GM19397 (cell line): ENCODE data around the gene NPAS3.

Experiments
- ATAC-seq: cut with Tn5 transposase; IDR thresholded peaks from one replicate; pipeline ENCODE4 v1.9.1; 2021; ENCODE audit warnings: mild to moderate bottlenecking, moderate library complexity; ENCODE audit not compliant: unreplicated experiment

Gene NPAS3

DNA sequence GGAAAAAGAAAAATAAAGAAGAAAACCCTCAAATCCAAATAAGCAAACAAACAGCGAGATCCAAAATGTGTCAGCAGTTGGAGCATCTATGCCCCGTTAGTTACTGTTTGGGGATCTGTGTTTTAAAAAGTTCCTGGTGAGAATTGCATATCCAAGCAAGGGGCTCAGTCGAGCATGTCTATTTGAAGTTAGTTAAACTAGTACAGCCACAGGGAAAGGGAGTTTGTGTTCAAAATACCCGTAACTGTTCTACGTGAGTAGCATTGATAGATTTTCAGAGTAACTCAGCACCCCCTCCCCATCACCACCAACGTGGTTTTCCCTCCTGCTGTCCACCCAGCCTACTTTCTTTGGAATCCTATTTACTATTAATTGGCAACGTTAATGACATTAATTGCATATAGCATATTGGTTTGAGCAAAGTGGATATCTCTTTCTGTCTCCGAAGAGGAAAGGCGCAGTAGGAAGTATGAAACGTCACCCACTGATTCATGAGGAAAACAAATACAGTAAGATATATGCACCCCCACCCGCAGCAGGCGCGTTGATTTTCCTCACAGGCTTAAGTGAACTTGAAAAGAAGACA lies 1.5 kb downstream of the NPAS3 start:
- ATAC-seq, result no peak

DNA sequence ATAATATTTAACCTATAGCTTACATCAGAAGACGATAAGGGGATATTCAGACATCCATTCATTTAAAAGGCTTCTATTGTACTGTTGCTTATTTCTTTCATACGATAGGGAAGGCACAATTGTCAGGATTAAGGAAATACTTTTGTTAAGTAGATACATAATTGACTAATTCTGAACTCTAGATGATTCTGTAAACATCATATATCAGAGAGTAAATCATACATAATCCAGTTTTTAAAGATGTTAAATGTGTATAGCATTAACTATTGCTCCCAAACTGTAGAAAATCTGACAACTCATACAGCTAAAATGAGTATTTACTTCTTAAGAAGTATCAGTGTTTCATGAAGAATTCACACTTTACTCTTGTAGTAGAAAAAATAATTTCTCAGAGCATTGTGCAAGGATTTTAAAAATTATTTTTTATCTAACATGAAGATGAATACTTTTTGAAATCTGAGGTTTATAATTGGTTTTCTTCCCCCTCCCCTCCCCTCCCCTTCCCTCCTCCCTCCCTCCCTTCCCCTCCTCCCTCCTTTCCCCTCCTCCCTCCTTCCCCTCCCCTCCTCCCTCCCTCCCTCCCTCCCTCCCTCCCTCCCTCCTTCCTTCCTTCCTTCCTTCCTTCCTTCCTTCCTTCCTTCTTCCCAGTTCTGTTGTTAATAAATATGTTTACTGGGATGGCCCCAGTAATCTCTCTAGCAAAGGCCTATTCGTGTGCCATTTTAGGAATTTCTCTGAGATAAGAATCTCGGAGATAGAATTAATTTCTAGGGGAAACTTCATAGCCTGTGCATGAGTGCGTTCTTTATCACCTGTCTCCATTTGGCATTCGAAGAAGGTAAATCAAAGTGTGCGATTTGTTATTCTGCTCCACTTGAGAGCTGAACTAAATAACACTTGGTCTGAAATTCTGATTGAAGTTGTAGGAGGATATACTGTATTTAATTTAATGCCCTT lies 2.3 kb downstream of the NPAS3 start:
- ATAC-seq, result no peak

DNA sequence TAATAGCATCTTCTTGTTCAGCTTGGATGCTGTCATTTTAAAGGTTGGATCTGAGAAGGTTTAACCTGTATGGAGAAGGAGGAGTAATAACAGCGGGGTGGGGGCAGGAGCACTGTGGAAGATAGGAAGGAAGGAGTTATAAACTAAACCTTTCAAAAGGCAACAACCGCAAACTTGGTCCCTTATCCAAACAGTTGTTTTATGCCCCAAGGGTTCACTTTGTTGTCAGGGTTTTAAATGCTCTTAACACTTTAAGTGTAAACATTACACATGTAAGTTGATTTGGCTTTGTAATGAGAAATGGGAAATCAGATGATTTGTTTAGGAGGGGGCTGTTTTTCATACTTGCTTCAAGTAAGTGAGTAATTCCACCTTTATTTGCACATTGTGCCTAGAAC lies 3.0 kb downstream of the NPAS3 start:
- ATAC-seq, result no peak

DNA sequence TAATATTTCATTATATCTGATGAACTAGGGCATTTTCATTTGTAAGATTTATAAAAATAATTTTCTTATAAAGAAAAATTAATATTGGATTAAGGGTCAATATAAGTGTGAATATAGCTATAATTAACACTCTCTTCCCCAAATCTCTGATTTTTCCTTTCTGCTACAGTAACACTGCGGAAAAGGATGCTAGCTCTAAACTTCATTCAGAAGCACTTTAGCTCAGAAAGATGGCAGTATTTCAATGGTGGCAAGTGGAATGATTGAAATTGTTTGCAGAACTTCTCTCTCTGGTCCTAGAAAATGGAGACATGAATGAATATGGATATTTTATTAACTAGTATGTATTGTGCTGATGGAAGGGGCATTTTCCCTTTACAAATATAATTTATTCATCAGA lies 8.4 kb downstream of the NPAS3 start:
- ATAC-seq, result no peak

DNA sequence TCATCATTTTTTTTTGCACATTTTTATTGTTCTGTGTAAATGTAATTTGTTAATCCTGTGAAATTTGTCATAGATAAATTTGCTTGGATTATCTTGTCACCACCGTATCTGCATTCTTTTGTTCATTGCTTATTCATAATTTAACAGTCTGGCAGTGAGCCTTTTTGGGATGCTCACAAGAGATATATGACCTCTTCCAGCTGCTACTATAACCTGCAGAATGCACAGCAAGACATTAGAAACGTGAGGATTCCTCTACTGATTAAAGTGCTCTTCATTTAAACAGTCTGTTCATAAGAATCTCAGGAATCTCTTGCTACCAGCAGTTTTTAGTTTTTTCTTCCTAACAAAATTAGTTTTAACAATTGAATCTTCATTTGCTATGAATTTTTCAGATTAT lies 9.1 kb downstream of the NPAS3 start:
- ATAC-seq, result no peak

DNA sequence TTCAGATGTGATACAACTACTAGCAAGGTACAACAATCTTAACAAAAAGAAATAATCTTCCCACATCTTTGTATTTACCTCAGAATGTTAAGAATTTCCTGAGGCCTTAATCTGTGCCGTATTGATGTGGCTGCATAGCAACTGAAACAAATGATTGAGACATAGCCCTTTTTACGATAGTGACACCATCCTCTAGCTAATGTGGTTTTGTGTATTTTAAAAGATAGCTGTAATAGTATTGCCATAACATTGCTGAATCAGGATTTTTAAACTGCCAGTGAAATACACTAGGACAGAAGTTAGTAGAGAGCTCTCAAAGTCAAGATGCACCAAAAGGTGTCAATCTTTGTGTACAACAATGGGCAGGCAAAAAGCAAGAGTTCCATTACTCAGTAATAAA lies 11.9 kb downstream of the NPAS3 start:
- no peak for ATAC-seq

DNA sequence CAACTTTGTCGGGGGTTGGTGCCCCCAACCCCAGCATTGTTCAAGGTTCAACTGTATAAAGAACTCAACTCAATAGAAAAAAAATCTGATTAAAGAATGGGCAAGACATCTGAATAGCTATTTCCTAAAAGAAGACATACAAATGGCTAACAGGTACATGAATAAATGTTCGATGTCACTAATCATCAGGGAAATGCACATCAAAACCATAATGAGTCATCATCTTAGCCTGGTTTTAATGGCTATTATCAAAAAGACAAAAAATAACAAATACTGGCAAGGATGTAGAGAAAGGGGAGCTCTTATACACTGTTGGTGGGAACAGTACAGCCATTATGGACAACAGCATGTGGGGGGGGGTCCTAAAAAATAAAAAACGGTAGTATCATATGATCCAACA lies 28.7 kb downstream of the NPAS3 start:
- ATAC-seq, result no peak

DNA sequence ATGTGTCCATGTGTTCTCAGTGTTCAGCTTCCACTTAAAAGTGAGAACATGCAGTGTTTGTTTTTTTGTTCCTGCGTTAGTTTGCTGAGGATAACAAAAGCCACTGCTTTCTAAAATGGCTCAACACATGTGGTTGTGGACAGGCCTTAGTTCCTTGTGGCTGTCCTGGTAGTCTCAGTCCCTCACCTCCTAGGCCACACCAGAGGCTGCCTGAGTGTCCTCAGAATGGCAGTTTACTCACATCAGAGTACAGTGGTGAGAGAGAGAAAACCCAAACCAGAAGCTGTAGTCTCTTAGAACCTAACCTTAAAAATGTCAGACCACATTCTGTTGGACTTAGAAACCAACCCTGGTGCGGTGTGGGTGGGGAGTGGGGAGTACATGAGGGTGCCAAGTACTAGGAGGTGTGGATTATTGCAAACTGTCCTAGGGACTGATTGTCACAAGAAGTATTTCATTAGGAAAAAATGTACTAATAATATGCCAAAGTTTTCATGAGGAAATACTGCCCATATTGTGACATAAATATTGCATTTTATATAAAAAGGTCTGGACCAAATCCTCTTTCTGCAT lies 30.4 kb downstream of the NPAS3 start:
- no peak for ATAC-seq

DNA sequence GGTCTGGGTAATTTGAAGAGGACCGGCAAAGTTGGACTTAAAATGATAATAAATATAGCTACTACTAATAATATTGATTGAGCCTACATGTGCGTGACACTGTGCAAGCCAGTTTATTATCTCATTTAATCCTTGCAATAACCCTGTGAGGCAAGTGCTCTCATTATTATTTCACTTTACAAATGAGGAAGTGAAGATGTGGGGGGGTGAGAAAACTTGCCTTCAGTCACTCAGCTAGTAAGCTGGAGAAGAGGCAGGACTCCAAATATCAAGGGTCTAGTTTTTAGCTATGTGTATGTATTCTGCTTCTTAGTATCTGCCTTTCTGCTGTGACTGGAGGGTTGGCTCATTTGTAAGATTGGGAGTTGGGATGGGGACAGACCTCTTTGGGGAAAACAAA lies 39.2 kb downstream of the NPAS3 start:
- ATAC-seq, result no peak

DNA sequence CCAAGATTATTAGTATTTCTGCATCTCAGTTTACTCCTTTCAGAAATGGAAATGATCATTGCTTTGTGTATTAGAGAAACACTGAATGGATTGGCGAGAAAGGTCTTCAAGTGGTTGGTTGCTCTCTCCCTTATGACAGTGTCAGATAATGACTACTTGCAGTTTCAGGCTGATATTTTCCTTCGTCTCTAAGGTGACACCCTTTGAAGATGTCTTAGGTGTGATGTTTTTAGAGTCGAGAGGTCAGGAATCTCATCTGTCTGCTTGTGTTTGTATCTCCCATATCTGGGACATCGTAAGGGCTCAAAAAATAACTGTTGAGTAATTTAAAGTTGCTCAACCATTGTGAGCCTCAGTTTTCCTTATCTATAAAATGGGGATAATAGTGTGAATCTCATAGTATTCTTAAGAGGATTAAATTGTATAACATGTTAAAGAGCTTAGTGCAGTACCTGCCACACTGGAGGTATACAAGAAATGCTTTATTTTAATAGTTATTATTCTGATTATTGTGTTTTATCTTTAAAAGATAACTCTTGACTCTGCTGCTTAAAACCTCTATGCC lies 40.1 kb downstream of the NPAS3 start:
- no peak for ATAC-seq

DNA sequence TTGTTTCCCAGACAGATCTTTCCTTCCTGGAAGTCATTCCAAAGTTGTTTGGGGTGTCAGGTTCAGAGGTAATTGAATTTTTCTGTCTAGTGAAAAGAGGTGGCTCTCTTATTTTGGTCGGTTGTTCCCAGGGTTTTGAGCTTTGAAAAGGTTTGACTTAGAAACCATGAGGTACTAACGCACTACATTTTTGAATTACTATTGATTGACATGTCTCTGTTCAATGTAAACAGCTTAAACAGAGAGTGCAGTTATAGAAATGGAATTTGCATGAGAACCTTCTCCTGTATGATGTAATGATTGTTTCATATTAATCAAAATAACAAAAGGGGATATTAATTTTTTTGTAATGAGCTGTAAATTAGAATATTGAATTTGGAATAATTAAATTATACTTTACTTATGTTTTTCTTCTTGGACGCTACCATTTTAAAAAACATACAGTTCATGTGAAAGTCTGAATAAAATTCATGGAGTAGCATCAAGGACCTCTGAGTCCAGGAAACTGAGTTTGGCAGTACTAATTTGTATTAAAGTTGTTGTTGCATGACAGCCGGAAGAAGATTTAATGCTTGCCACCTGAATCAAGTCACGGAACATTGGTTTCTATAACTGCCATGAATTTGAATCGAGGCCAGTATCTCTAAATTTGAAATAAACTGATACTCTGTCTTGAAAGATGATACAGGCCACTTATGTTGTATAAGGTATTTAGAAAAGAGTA lies 41.7 kb downstream of the NPAS3 start:
- ATAC-seq, result no peak

DNA sequence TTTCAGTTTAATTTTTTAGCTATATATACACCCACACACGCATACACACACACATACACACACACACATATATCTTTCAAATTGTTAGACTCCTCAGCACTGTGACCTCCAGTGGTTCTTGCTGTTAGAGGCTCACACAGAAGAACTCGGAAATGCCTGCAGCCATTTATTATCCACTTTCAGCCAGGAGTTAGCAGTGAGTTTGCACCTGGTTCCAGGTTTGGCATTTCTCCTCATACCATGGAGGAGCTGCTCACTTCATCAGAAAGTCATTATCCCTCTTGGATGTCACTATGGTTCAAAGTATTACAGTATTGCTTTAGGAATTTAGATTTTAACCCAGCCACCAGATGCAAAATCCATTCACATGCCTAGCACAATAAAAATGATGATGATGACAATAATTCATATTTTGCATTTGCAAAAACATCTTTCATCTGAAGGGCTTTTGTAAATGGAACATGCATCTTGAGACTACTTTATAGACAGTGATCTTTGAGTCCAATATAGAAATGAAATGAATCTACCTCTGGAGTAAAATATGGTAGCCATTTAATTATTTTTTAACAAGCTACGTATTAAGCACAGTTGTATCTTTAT lies 42.3 kb downstream of the NPAS3 start:
- no peak for ATAC-seq

DNA sequence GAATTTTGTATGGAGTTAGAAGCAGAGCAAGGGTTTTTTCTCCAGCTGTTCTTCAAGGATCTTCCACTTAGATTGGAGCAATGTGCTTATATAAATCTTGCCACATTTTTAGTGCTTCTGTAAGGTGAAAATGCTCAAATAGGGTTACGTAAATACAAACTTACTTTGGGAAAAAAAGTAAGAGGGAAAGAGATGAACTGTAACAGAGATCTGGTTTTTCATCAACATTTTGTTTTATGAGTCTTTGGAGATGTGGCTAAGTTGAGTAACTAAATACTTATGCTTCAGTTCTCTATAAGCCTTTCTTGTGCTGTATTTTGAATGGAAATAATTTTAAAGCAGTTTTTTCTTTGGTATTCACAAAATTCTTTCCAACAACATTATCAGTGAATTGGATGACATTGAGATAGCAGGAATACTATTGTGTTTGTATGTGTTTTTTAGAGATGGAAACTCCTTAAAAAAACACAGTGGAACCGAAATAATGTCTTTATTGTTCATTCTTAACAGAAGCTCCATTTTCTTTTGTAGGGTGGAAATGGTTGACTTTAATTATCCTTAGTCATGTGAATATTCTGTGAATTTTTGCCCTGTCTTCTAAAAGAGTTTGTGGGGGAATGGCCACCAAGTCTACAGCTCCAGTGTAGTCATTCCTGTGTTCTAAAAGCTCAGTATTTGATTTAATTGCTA lies 45.7 kb downstream of the NPAS3 start:
- ATAC-seq, result no peak

DNA sequence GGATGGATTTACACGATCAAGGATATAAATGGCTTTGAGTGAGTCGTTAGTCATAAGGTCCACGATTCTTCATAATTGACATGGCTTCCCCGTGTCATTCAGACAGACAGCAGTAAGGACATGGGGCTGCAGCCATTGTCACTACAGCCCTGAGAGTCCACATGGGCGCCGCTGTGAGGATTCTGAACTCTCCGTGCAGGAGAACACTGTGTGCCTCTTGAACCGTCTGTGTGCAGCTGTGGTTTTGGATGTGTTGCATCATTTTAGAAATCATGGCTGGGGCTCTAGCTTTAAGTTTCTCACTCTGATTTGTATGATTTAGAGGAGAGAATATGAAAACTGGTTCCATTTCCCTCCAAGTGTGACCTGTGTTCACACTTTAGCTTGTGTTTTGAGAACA lies 47.2 kb downstream of the NPAS3 start:
- no peak for ATAC-seq

DNA sequence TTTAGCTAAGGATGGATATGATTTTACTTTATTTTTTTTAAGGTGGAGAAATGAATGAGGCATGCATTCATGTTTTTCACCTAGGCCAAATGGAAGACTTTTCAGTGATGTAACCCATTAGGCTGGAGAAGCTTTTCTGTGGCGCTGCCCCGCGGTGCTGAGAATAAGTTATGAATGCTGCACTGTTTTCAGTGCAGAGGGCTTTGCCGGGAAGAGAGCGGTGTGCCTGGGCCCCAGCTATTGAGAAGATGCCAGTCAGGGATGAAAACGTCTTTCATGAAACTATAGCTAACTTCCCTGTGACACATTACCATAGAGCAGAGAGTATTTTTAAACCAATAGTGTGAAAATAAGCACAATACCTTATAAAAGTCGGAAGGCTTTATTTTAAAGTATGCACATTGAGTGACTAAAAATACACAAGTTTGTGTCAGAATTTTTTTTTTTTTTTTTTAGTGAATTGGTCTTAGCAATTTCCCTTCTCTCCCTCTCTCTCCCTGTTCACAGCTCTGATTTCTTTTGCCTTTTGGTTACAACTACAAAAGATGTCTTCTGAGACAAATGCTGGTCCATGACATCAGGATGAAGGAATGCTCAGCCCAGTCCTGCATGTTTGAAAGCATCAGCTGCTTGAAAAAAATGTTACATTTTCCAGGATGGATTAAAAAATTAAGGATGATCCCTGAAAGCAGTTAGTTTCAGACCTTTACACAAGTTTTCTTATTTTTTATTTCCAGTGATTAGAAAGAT lies 48.3 kb downstream of the NPAS3 start:
- no peak for ATAC-seq

DNA sequence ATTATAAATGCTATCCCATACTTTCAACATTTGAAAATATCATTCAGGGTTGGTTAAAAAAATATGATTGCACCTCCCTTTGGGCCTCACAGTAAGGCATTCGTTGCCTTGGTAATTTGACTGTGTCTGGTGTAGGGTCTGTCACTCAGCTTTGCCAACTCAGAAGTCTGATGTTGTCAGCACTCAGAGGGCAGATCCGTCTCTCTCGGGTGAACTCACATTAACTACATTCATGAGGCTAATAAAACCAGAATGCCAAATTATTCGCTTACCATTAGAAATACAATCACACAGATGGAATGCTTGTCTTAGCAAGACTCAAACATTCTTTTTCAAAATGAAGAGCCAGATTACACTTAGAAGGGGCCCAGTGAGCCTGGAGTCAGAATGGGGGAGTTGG lies 53.0 kb downstream of the NPAS3 start:
- no peak for ATAC-seq

DNA sequence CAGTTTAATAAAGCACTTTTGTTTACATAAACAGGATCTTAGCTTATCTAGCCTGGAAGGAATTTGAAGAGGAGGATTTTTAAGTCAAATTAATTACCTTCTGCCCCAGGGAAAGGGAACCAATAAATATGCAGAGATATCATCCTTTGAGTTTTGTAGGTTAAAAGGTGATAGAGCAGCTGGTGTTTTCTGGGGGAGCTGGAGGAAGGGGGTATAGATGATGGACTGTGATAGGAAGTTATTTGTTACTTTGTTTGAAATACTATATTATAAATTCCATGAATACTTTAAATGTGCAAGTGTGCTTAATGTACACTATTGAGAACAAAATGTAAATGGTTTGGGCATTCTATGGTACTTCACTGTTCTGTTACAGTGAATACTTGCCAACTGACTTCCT lies 55.2 kb downstream of the NPAS3 start:
- no peak for ATAC-seq

DNA sequence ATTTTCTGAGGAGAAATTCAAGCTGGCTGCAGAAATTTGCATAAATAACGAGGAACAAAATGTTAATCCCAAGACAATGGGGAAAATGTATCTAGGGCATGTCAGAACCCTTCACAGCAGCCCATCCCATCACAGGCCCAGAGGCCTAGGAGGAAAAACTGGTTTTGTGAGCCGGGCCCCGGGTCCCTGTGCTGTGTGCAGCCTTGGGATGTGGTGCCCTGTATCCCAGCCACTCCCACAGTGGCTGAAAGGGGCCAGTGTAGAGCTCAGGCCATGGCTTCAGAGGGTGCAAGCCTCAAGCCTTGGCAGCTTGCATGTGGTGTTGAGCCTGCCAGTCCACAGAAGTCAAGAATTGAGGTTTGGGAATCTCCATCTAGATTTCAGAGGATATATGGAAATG lies 57.7 kb downstream of the NPAS3 start:
- no peak for ATAC-seq

DNA sequence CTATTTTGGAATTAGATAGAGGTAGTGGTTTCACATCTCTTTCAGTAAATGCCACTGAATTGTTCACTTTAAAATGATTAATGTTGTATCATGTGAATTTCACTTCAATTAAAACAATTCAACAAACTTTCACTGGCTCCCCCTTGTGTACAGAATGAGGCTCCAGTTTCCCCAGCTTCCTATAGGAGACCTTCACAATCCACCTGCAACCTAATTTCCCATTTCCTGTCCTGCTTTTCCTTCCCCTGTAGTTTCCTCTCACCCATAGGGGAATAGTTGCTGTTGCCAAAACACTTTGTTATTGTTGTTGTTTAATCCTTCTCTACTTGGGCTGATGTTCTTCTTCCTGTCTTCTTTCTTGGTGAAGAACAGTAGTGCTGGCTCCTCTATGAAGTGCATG lies 59.8 kb downstream of the NPAS3 start:
- ATAC-seq, result no peak

DNA sequence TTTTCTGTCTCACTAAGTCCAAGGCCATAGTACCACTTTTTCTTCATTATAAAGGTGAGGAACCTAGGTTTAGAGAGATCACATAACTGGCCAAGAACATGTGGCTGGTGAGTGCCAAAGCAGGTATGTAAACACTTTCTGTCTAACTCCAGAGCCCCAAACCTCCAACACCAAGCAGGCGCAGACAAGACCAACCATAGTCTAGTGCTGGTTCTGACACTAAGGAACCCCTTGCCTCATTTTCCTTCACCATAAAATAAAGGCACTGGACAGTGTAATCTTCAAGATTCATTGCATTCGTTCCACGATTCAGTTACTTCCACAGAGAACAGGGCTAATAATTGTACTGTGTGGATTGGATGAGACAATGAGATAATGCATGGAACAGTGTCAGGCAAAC lies 71.0 kb downstream of the NPAS3 start:
- ATAC-seq, result no peak
